Forelimb muscle (tissue), 1 donor: ENCODE results near the gene COL27A1. TPM values are rescaled to one million over a fixed set of nuclear protein-coding genes. Genes with fewer than 3 reads are reported as not detected.

ENCODE experiments used
- DNase-seq: peaks from one replicate; pipeline ENCODE4 v3.0.0-alpha.2; 2013; ENCODE audit warnings: low read depth
- polyA plus RNA-seq: library from polyadenylated mRNA; unstranded; fragments of 120-200 nt; gene quantifications from one replicate; pipeline ENCODE4 v1.2.1, GENCODE V29; 2013; ENCODE audit not compliant: insufficient read length

COL27A1 gene
- polyA plus RNA-seq, 1 donor, result 35.4 TPM

GRCh38 chr9:114227288-114228015 is 72.1 kb downstream of the COL27A1 start:
- DNase-seq, result no peak

GRCh38 chr9:114228016-114228808 is 72.9 kb downstream of the COL27A1 start:
- no peak for DNase-seq

- no peak for DNase-seq
Measured at GRCh38 chr9:114229295-114229694, 74.0 kb downstream of the COL27A1 start.

DNA sequence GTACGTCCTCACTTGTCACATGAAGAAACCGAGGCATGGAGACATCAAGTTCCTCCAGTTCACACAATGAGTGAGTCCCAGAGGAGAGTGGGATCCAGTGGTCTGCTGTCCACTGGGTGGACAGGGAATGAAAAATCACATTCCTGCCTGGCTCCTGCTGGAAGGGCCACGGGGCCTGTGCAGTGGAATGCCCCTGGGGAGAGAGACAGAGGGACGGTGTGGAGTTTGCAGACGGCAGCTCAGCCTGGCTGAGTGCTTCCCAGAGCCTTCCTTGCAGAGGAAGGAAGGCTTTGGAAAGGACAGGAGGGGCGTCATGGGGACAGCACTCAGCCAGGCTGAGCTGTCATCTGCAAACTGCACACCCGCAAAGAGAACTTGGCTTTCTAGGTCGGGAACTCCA is 74.7 kb downstream of the COL27A1 start:
- DNase-seq, result no peak

GRCh38 chr9:114231273-114231672 is 75.9 kb downstream of the COL27A1 start:
- no peak for DNase-seq

GRCh38 chr9:114231719-114232449 is 76.5 kb downstream of the COL27A1 start:
- DNase-seq, result no peak

GRCh38 chr9:114233491-114234185 is 78.3 kb downstream of the COL27A1 start:
- peak; percentile 94 for DNase-seq

- DNase-seq, result no peak
Measured at GRCh38 chr9:114235033-114235661, 79.8 kb downstream of the COL27A1 start.

- no peak for DNase-seq
Measured at GRCh38 chr9:114236391-114237138, 81.2 kb downstream of the COL27A1 start.

GRCh38 chr9:114237247-114237646 is 81.9 kb downstream of the COL27A1 start:
- DNase-seq, result no peak

- no peak for DNase-seq
Measured at GRCh38 chr9:114237781-114238180, 82.4 kb downstream of the COL27A1 start.

DNA sequence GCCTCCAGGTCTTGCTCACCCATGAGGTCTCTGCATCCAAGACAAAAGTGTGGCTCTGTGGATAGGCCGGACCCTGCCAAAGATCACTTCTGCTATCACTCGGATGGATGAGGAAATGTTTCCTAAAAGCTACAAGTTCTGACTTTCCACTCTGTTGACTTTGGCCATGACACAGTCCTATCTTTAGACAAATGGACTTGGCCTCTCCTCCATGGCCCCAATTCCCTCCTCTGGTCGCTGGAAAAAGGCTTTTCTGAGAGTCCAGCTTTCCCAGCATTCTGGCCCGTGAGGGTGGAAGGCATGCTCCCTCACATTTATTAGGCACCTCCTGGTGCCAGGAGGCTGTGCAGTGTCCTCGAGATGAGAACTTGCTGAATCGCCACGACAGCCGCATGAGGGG is 83.1 kb downstream of the COL27A1 start:
- peak; percentile 71 for DNase-seq

GRCh38 chr9:114238891-114239875 is 83.8 kb downstream of the COL27A1 start:
- DNase-seq, result no peak

DNA sequence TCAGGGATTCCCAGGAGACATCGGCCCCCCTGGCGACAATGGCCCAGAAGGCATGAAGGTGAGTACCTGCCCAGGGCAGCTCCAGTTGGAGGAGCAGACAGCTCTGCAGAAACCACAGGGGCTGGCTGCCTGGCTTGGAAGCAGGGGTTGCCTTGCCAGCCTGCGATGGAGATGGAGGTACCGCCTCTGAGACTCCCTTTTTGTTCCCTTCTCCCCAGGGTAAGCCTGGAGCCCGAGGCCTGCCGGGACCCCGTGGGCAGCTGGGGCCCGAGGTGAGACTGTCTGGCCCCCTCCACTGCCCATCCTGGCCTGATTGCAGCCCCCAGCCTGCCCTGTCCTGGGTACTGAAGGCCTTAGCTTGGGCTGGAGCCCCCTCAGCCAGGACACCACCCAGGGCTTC is 84.9 kb downstream of the COL27A1 start:
- DNase-seq, result no peak

GRCh38 chr9:114240647-114241558 is 85.6 kb downstream of the COL27A1 start:
- no peak for DNase-seq

DNA sequence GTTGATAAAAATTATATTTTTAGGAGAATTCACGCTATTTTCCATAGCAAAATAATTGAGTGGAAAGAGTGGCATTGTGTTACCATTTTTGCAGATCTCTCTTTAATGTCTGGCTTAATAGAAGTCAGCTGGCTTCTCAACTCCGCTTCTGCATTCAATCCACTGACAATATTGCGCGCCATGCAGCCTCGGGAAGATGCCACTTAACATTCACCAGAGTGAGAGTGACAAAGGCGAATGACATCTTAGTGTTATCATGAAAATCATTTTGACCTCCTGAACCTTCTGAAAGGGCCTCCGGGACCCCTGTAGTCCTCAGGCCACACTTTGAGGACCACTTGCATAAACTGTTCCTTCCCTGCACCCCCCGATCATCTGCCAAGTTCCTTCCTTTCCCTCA is 87.5 kb downstream of the COL27A1 start:
- no peak for DNase-seq

DNA sequence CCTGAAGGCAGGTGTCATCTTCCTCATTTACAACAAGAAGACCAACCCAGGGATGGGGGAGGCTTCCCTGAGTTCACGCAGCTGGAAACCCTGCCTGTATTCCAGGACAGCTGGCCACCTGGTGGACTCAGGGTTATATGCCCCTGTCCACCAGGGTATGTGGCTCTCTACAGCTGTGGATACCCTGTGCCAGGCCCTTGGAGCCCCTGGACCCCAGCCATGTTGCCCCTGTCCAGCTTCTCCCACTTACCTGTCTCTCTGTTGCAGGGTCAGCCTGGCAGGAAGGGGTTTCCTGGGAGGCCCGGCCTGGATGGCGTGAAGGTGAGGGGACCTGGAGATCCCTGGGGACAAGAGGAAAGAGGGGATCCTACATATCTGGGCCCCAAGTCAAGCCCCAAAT is 87.9 kb downstream of the COL27A1 start:
- no peak for DNase-seq

GRCh38 chr9:114244570-114244969 is 89.2 kb downstream of the COL27A1 start:
- no peak for DNase-seq
